Type B pancreatic cell (in vitro differentiated cells): ENCODE results near the gene NOL4L. TPM values are rescaled to one million over a fixed set of nuclear protein-coding genes. Genes with fewer than 3 reads are reported as not detected.
A peak's percentile ranks its signal among the peaks of the same experiment; 100 is the strongest.

Experiments
- DNase-seq: peaks from one replicate; pipeline ENCODE4 v3.0.0; 2021; ENCODE audit warnings: mixed read lengths; ENCODE audit not compliant: unreplicated experiment; ENCODE audit errors: extremely low spot score
- H3K27ac Mint-ChIP-seq: 2 replicates; pipeline ENCODE4 v1.8.0; 2021; ENCODE audit warnings: mild to moderate bottlenecking, mixed read lengths
- H3K27me3 Mint-ChIP-seq: 2 replicates; pipeline ENCODE4 v1.8.0; 2021; ENCODE audit warnings: mixed read lengths
- H3K36me3 Mint-ChIP-seq: 2 replicates; pipeline ENCODE4 v1.8.0; 2021; ENCODE audit warnings: mixed read lengths
- H3K4me1 Mint-ChIP-seq: one replicate; pipeline ENCODE4 v1.8.0; 2021; ENCODE audit warnings: mixed read lengths; ENCODE audit not compliant: unreplicated experiment
- H3K4me3 Mint-ChIP-seq: 2 replicates; pipeline ENCODE4 v1.8.0; 2021; ENCODE audit warnings: mild to moderate bottlenecking, mixed read lengths
- H3K9me3 Mint-ChIP-seq: 2 replicates; pipeline ENCODE4 v1.8.0; 2021; ENCODE audit warnings: mixed read lengths
- CTCF ChIP-seq: fragments of 200-600 bp; sonication (generic); conservative IDR thresholded peaks from 2 replicates; pipeline ENCODE4 v1.5.0; 2021; ENCODE audit warnings: antibody characterized with exemption, mild to moderate bottlenecking
- total RNA-seq: library from RNA; stranded (reverse); gene quantifications from 2 replicates; pipeline ENCODE4 v1.2.1, GENCODE V29; 2021; ENCODE audit warnings: low replicate concordance

NOL4L gene
- total RNA-seq, 1 donor from 2014 or later: 44.5 TPM

- Mint-ChIP-seq H3K27me3 (peaks cover 15% of the 10 kb centered on the region), H3K4me3 (peak overlapping the region; percentile 11), H3K36me3 (no peaks in the 10 kb centered on the region), H3K4me1 (peaks cover 53% of the 10 kb centered on the region), H3K9me3 (peaks cover 10% of the 10 kb centered on the region), H3K27ac (peak overlapping the region; percentile 18)
- TF ChIP-seq CTCF: no peak
- no peak for DNase-seq
These were observed 40.0 kb downstream of the NOL4L start for GRCh38 chr20:32544893-32545840.

- H3K4me1 Mint-ChIP-seq: peaks cover 60% of the 10 kb centered on the region
- TF ChIP-seq CTCF: no peak
- DNase-seq: no peak
- H3K27me3 Mint-ChIP-seq: peaks cover 15% of the 10 kb centered on the region
- no peak overlapping the region for H3K27ac Mint-ChIP-seq
- H3K36me3 Mint-ChIP-seq: no peaks in the 10 kb centered on the region
- no peak overlapping the region for H3K4me3 Mint-ChIP-seq
- peaks cover 6% of the 10 kb centered on the region for H3K9me3 Mint-ChIP-seq
These were observed 40.8 kb downstream of the NOL4L start for GRCh38 chr20:32544260-32544722.

- H3K4me1 Mint-ChIP-seq: peaks cover 65% of the 10 kb centered on the region
These were observed 41.4 kb downstream of the NOL4L start for GRCh38 chr20:32543570-32544259.

GRCh38 chr20:32542259-32542615, 42.9 kb downstream of the NOL4L start:
- Mint-ChIP-seq H3K36me3 (no peaks in the 10 kb centered on the region), H3K27ac (no peak overlapping the region), H3K9me3 (no peaks in the 10 kb centered on the region), H3K4me3 (no peak overlapping the region), H3K27me3 (peaks cover 15% of the 10 kb centered on the region), H3K4me1 (peaks cover 63% of the 10 kb centered on the region)
- TF ChIP-seq CTCF: no peak
- DNase-seq: no peak

More at GRCh38 chr20:32543570-32544259, 41.4 kb downstream of the NOL4L start:
- Mint-ChIP-seq H3K36me3 (no peaks in the 10 kb centered on the region), H3K9me3 (peaks cover 4% of the 10 kb centered on the region), H3K27me3 (peaks cover 15% of the 10 kb centered on the region), H3K27ac (no peak overlapping the region), H3K4me3 (no peak overlapping the region)
- no peak for DNase-seq
- no peak for TF ChIP-seq CTCF

- H3K9me3 Mint-ChIP-seq: no peaks in the 10 kb centered on the region
- DNase-seq: no peak
- H3K4me1 Mint-ChIP-seq: peaks cover 67% of the 10 kb centered on the region
- H3K36me3 Mint-ChIP-seq: no peaks in the 10 kb centered on the region
- TF ChIP-seq CTCF: no peak
- peaks cover 19% of the 10 kb centered on the region for H3K27me3 Mint-ChIP-seq
- no peak overlapping the region for H3K27ac Mint-ChIP-seq
- no peak overlapping the region for H3K4me3 Mint-ChIP-seq
These were observed 43.5 kb downstream of the NOL4L start for GRCh38 chr20:32541323-32542258.
